Measurements from ENCODE around the gene FGF5. TPM values are rescaled to one million over a fixed set of nuclear protein-coding genes. Genes with fewer than 3 reads are reported as not detected.

FGF5 gene
- total RNA-seq, 1 donor from 2014 or later, result 0.07 TPM

- Mint-ChIP-seq H3K4me1 (no peaks in the 10 kb centered on the region), H3K27ac (no peak overlapping the region), H3K36me3 (no peaks in the 10 kb centered on the region), H3K9me3 (no peaks in the 10 kb centered on the region), H3K4me3 (no peak overlapping the region), H3K27me3 (ENCODE audit: low read depth) (peaks cover 31% of the 10 kb centered on the region)
- no peak for DNase-seq (ENCODE audit: low spot score in 2 of 2, unreplicated experiment in 2 of 2)
- TF ChIP-seq, protein P1, sequence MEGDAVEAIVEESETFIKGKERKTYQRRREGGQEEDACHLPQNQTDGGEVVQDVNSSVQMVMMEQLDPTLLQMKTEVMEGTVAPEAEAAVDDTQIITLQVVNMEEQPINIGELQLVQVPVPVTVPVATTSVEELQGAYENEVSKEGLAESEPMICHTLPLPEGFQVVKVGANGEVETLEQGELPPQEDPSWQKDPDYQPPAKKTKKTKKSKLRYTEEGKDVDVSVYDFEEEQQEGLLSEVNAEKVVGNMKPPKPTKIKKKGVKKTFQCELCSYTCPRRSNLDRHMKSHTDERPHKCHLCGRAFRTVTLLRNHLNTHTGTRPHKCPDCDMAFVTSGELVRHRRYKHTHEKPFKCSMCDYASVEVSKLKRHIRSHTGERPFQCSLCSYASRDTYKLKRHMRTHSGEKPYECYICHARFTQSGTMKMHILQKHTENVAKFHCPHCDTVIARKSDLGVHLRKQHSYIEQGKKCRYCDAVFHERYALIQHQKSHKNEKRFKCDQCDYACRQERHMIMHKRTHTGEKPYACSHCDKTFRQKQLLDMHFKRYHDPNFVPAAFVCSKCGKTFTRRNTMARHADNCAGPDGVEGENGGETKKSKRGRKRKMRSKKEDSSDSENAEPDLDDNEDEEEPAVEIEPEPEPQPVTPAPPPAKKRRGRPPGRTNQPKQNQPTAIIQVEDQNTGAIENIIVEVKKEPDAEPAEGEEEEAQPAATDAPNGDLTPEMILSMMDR (IDR thresholded peaks at IDR 0.05; ENCODE audit: unreplicated experiment), result no peak
These were observed 57.7 kb downstream of the FGF5 start for GRCh38 chr4:80324171-80324570.

GRCh38 chr4:80331693-80332092 lies 65.2 kb downstream of the FGF5 start:
- TF ChIP-seq, protein P1 (IDR thresholded peaks at IDR 0.05; ENCODE audit: unreplicated experiment), result no peak
- Mint-ChIP-seq H3K9me3 (no peaks in the 10 kb centered on the region), H3K4me3 (no peak overlapping the region), H3K4me1 (peaks cover 7% of the 10 kb centered on the region), H3K27me3 (ENCODE audit: low read depth) (peaks cover 14% of the 10 kb centered on the region), H3K27ac (no peak overlapping the region), H3K36me3 (no peaks in the 10 kb centered on the region)
- no peak for DNase-seq (ENCODE audit: low spot score in 2 of 2, unreplicated experiment in 2 of 2)

DNA sequence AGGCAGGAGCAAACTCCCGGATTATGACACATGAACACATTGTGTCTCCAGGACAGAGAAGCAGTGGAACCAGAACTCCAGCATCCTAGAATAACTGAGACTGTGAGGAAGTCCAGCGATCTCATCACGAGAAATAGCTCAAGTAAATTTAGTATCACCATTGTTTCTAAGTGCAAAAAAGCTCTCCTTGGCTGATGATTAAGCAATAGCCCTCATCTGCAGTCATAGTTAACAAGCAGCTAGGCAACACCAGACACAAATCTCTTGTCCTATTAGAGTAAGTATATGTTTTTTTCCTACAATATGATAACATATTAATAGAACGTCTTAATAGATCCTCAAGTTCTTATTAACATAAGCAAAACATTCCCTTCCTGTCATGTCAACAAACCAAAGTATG lies 66.7 kb downstream of the FGF5 start:
- H3K36me3 Mint-ChIP-seq, result no peaks in the 10 kb centered on the region
- no peak overlapping the region for H3K27ac Mint-ChIP-seq
- H3K4me3 Mint-ChIP-seq, result no peak overlapping the region
- peaks cover 21% of the 10 kb centered on the region for H3K27me3 Mint-ChIP-seq (ENCODE audit: low read depth)
- H3K4me1 Mint-ChIP-seq, result peaks cover 7% of the 10 kb centered on the region
- no peak for DNase-seq (ENCODE audit: low spot score in 2 of 2, unreplicated experiment in 2 of 2)
- TF ChIP-seq, protein P1 (IDR thresholded peaks at IDR 0.05; ENCODE audit: unreplicated experiment), result no peak
- no peaks in the 10 kb centered on the region for H3K9me3 Mint-ChIP-seq

GRCh38 chr4:80334568-80334967 lies 68.1 kb downstream of the FGF5 start:
- Mint-ChIP-seq H3K36me3 (no peaks in the 10 kb centered on the region), H3K4me3 (no peak overlapping the region), H3K4me1 (peaks cover 7% of the 10 kb centered on the region), H3K27ac (no peak overlapping the region), H3K9me3 (no peaks in the 10 kb centered on the region), H3K27me3 (ENCODE audit: low read depth) (peaks cover 34% of the 10 kb centered on the region)
- DNase-seq (ENCODE audit: low spot score in 2 of 2, unreplicated experiment in 2 of 2), result no peak
- TF ChIP-seq, protein P1 (IDR thresholded peaks at IDR 0.05; ENCODE audit: unreplicated experiment), result no peak

DNA sequence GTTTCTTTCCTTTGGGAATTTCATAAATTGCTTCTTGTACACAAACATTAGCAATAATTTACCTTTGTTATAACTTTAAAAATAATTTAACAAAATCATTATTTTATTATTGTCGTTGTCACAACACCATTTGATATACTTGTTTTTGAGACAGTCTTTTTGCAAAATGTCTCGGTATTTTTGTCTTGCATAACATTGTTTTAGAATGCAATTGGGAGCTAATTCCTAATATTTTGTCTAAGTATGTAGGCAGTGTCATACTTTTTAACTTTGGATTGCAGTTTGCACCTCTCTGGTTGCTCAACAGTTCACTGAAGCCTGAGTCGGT lies 68.7 kb downstream of the FGF5 start:
- no peak for DNase-seq (ENCODE audit: low spot score in 2 of 2, unreplicated experiment in 2 of 2)
- no peaks in the 10 kb centered on the region for H3K9me3 Mint-ChIP-seq
- H3K36me3 Mint-ChIP-seq, result no peaks in the 10 kb centered on the region
- H3K4me3 Mint-ChIP-seq, result peak overlapping the region; percentile 84
- TF ChIP-seq, protein P1 (IDR thresholded peaks at IDR 0.05; ENCODE audit: unreplicated experiment), result no peak
- peaks cover 7% of the 10 kb centered on the region for H3K4me1 Mint-ChIP-seq
- H3K27ac Mint-ChIP-seq, result no peak overlapping the region
- peaks cover 38% of the 10 kb centered on the region for H3K27me3 Mint-ChIP-seq (ENCODE audit: low read depth)

Measured in mesothelial cell of epicardium (in vitro differentiated cells).